Thyroid gland (tissue), 4 donors: ENCODE measurements around the gene KCNIP4. TPM values are rescaled to one million over a fixed set of nuclear protein-coding genes. Genes with fewer than 3 reads are reported as not detected.
A peak's percentile ranks its signal among the peaks of the same experiment; 100 is the strongest.

Experiments used
- DNase-seq, 2 donors: peaks; one replicate each; pipeline ENCODE4 v3.0.0-alpha.2; 2019
- H3K27ac ChIP-seq, 3 donors: fragments of 200-600 bp; sonication (generic); 1 replicate in 2 of 3; 2 replicates in 1 of 3; pipeline ENCODE4 v1.5.1; 2016 to 2019; ENCODE audit warnings: mild to moderate bottlenecking in 1 of 3, moderate library complexity in 1 of 3
- H3K27me3 ChIP-seq: fragments of 200-600 bp; sonication (generic); one replicate; pipeline ENCODE4 v1.5.1; 2019
- H3K36me3 ChIP-seq, 2 donors: fragments of 200-600 bp; sonication (generic); one replicate each; pipeline ENCODE4 v1.5.1; 2016 to 2019
- H3K4me1 ChIP-seq, 2 donors: fragments of 200-600 bp; sonication (generic); one replicate each; pipeline ENCODE4 v1.5.1; 2017 to 2019
- H3K4me3 ChIP-seq, 3 donors: fragments of 200-600 bp; sonication (generic); replicated peaks in 1 of 3; 1 replicate in 2 of 3; 2 replicates in 1 of 3; pipeline ENCODE4 v1.5.1; 2016; ENCODE audit warnings: mild to moderate bottlenecking in 1 of 3
- H3K9me3 ChIP-seq: fragments of 200-600 bp; sonication (generic); one replicate; pipeline ENCODE4 v1.5.1; 2017
- POLR2A ChIP-seq, 2 donors: fragments of 450-650 bp; IDR thresholded peaks; one replicate each; pipeline ENCODE4 v1.6.1; 2017; ENCODE audit warnings: antibody characterized with exemption in 2 of 2, mild to moderate bottlenecking in 2 of 2, moderate library complexity in 1 of 2
- WGBS, 2 donors: methylation state at CpG; one replicate each; pipeline ENCODE4 v1.1.5; 2017; 5-methylcytosine and 5-hydroxymethylcytosine counted together
- intact Hi-C: fragments of 100-400 bp; cut with DNase I; formaldehyde crosslinking; loops from one replicate; pipeline ENCODE4 v1.15.1; 2023
- total RNA-seq, 4 donors: library from RNA; depleted of rRNA; stranded (reverse); fragments of >200 nt; gene quantifications; one replicate each; pipeline ENCODE4 v1.2.3, GENCODE V29; 2016
- TF ChIP-seq, protein P1 (sequence below), 6 experiments: fragments of 200-600 bp in 3 of 6; fragments of 450-650 bp in 3 of 6; sonication (generic) in 3 of 6; IDR thresholded peaks; one replicate each; pipeline ENCODE4 v1.5.1; 2016 to 2019; ENCODE audit warnings: antibody characterized with exemption in 6 of 6, mild to moderate bottlenecking in 2 of 6, inconsistent platforms in 1 of 6, moderate library complexity in 1 of 6

The KCNIP4 gene
- total RNA-seq, 4 donors from 2014 or later: 2.0 to 6.6 (median 4.4) TPM

DNA sequence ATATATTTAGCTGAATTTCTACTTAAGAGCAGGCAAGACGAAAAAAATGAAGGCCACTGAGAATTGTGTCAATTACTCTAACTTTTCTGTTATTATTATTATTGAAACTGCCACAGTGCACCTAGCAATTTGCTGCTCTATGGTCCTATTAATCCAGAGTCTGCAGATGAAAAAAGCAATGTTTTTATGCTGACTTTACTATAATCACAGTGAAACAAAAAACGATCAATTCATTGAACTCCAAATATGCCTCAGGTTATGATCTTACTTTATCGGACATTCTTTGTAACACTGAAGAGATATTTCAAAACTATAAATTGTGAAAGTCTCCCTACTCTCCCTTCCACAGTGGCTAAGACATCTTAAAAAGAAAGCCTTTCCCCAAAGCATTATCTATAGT, 474.4 kb downstream of the KCNIP4 start:
- no peaks in the 10 kb centered on the region for H3K9me3 ChIP-seq
- WGBS, 2 donors: 82 to 85% methylated on average over 3 of the region's 3 CpGs
- DNase-seq: no peak
- intact Hi-C loops: no loop called here
- H3K4me3 ChIP-seq: no peak overlapping the region
- TF ChIP-seq, protein P1, sequence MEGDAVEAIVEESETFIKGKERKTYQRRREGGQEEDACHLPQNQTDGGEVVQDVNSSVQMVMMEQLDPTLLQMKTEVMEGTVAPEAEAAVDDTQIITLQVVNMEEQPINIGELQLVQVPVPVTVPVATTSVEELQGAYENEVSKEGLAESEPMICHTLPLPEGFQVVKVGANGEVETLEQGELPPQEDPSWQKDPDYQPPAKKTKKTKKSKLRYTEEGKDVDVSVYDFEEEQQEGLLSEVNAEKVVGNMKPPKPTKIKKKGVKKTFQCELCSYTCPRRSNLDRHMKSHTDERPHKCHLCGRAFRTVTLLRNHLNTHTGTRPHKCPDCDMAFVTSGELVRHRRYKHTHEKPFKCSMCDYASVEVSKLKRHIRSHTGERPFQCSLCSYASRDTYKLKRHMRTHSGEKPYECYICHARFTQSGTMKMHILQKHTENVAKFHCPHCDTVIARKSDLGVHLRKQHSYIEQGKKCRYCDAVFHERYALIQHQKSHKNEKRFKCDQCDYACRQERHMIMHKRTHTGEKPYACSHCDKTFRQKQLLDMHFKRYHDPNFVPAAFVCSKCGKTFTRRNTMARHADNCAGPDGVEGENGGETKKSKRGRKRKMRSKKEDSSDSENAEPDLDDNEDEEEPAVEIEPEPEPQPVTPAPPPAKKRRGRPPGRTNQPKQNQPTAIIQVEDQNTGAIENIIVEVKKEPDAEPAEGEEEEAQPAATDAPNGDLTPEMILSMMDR (IDR thresholded peaks at IDR 0.05): no peak
- no peak for TF ChIP-seq POLR2A (IDR thresholded peaks at IDR 0.05)
- H3K27ac ChIP-seq: no peak overlapping the region
- no peaks in the 10 kb centered on the region for H3K4me1 ChIP-seq
- no peaks in the 10 kb centered on the region for H3K36me3 ChIP-seq
- no peaks in the 10 kb centered on the region for H3K27me3 ChIP-seq

DNA sequence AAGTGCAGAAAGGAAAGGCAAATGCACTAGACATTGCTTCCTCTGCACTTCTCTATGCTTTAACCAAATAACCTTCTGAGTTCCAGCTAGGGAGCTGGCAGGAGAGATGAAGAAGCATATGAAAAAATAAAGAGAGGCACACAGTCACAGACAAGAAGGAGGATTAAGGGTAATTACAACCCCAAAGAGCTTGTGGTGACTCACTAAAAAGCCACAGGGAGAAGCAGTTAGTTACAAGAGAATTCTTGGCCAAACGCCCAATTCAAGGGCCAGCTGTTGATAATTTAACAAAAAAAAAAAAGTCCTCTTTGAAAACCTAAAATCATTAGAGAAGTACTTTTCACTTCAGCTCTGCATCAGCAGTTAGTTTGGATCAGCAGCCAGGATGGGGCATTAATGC, 478.0 kb downstream of the KCNIP4 start:
- no peak for DNase-seq
- Histone ChIP-seq H3K4me1 (no peaks in the 10 kb centered on the region), H3K27me3 (no peaks in the 10 kb centered on the region), H3K4me3 (no peak overlapping the region), H3K27ac (no peak overlapping the region), H3K36me3 (no peaks in the 10 kb centered on the region), H3K9me3 (no peaks in the 10 kb centered on the region)
- 3 to 22% methylated on average over 1 of the region's 1 CpG for WGBS, 2 donors
- no peak for TF ChIP-seq POLR2A (IDR thresholded peaks at IDR 0.05)
- TF ChIP-seq, protein P1 (IDR thresholded peaks at IDR 0.05): no peak
- intact Hi-C loops: no loop called here

DNA sequence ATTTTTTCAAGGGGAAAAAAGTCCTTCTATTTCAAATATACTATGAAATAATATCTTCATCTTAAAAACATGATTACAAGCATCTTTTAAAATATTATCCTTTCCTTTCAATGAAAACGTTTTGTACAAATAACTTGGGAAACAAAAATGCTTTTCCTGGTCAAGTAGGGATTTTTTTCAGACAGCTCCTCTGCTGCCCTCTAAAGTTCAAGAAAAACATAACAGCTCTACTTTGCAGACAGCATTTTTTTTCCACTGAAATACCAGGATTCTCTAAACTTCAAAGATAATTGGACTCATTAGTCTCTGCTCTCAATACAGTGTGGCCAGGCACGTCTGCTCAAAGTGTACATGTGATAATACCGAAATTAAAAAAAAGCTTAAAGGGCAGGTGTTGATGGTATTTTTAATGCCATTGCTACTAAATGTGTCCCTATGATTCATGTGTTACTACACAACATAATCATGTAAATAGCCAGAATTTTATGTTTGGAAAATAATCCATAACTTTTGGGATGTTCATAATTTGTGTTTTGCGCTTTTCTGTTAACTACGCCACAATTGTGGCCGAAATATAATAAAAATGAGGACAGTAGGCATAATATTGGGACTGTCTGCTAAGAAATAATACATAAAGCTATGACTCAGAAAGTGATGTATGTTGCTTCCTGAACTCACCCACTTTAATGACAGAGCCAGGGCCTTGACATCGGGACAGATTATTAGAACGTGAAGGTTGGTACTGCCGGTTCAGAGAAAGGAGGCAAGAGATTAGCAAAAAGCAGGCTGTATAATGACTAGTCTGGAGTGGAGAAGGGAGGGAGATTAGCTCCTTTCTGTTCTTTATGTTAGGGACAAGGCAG, 478.9 kb downstream of the KCNIP4 start:
- Histone ChIP-seq H3K27ac (no peak overlapping the region), H3K9me3 (no peaks in the 10 kb centered on the region), H3K36me3 (no peaks in the 10 kb centered on the region), H3K27me3 (no peaks in the 10 kb centered on the region), H3K4me3 (no peak overlapping the region), H3K4me1 (no peaks in the 10 kb centered on the region)
- no peak for TF ChIP-seq POLR2A (IDR thresholded peaks at IDR 0.05)
- TF ChIP-seq, protein P1 (IDR thresholded peaks at IDR 0.05): peak in 5 of 6 experiments; percentile 45 to 75 (median 70)
- intact Hi-C loops: loop anchor here (10.0 kb wide), 1 partner anchor 695 kb away; no protein-coding TSS in a partner anchor
- WGBS, 2 donors: 44 to 50% methylated on average over 9 of the region's 9 CpGs
- DNase-seq: no peak

DNA sequence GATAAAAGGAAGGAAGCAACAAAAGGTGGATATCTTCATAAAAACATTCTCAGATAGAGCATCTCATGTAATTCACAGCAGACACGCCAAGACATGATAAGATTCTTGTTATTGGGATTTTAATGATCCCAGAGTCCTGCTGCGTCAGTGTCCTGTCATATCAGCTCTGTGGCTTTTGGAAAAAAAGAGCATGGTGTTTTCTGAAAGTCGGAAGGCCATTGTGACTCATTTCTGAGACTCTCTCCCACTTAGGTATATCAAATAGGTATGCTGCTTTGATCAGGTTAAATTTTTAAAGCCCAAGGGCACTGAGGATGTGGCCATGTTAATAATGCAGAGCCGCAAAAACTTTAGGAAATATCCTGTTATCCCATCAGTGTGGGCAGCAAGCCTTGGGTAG, 481.0 kb downstream of the KCNIP4 start:
- TF ChIP-seq, protein P1 (IDR thresholded peaks at IDR 0.05): no peak
- Histone ChIP-seq H3K36me3 (no peaks in the 10 kb centered on the region), H3K27ac (no peak overlapping the region), H3K9me3 (no peaks in the 10 kb centered on the region), H3K27me3 (no peaks in the 10 kb centered on the region), H3K4me3 (no peak overlapping the region), H3K4me1 (no peaks in the 10 kb centered on the region)
- DNase-seq: no peak
- intact Hi-C loops: loop anchor here (10.0 kb wide), 1 partner anchor 693 kb away; no protein-coding TSS in a partner anchor
- WGBS, 2 donors: 93% methylated on average over 4 of the region's 4 CpGs

DNA sequence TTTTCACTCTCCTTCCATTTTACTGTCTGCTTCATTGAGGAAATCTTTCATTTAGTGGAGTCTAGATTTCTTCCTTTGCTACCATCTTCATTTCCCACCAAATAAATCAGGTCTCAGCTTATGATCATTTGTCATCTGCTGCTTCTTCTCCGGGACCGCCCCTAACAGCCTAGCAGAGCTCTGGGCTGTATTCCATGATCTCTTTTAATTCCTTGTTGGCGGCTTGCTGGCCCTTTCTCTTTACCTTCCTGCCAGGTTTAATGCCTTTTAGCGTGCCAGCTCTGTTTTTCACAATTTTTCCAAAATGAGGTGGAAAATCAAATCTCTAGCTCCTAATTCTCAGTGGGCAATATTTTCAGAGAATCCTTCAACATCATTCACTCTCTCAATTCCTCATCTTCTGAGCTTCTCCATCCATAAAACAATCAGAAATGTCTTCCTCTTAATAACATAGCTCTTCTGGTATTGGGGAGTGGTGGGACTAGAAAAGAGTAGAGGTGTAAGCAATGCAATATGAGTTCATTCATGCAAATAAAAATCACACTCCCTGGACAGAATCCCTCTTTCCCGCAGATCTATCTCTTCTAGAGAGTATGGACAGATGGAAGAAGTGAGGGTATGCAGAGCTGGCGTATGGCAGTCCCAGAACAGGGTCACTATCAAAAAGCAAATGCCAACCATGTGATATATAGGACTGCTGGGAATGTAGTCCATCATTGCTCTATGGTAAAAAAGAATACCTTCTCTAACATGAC, 491.3 kb downstream of the KCNIP4 start:
- H3K4me1 ChIP-seq: no peaks in the 10 kb centered on the region
- intact Hi-C loops: no loop called here
- no peak for TF ChIP-seq POLR2A (IDR thresholded peaks at IDR 0.05)
- TF ChIP-seq, protein P1 (IDR thresholded peaks at IDR 0.05): no peak
- H3K4me3 ChIP-seq: no peak overlapping the region
- no peaks in the 10 kb centered on the region for H3K27me3 ChIP-seq
- H3K36me3 ChIP-seq: no peaks in the 10 kb centered on the region
- WGBS, 2 donors: 87 to 89% methylated on average over 6 of the region's 6 CpGs
- DNase-seq: no peak
- no peak overlapping the region for H3K27ac ChIP-seq
- no peaks in the 10 kb centered on the region for H3K9me3 ChIP-seq
